Activated CD4-positive, alpha-beta T cell treated with anti-CD3 and anti-CD28 coated beads for 1 hour (primary cell): Measurements from ENCODE around the gene RAX2.
"Not testable (repeated sequence)": the region's sequence is repeated elsewhere in the genome, so short reads cannot be mapped to it uniquely, and the experiment has no call there.

Experiments used
- DNase-seq: peaks from one replicate; pipeline ENCODE4 v3.0.0-alpha.2; 2020

The RAX2 gene

DNA sequence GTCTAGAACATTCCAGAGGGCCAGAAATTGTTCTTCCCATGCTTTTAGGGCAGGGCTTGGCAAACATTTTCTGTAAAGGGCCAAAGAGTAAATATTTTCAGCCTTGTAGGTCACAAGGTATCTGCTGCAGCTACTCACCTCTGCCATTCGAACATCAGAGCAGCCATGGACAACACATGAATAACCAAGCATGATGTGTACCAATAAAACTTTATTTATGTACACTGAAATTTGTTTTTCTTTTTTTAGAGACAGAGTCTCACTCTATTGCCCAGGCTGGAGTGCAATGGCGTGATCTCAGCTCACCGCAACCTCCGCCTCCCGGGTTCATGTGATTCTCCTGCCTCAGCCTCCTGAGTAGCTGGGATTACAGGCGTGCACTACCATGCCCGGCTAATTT lies 14.3 kb downstream of the RAX2 start:
- not testable (repeated sequence) for DNase-seq

- DNase-seq, result no peak
Observed at GRCh38 chr19:3753631-3754410, 18.2 kb downstream of the RAX2 start.

GRCh38 chr19:3752492-3752891 lies 19.5 kb downstream of the RAX2 start:
- no peak for DNase-seq

DNA sequence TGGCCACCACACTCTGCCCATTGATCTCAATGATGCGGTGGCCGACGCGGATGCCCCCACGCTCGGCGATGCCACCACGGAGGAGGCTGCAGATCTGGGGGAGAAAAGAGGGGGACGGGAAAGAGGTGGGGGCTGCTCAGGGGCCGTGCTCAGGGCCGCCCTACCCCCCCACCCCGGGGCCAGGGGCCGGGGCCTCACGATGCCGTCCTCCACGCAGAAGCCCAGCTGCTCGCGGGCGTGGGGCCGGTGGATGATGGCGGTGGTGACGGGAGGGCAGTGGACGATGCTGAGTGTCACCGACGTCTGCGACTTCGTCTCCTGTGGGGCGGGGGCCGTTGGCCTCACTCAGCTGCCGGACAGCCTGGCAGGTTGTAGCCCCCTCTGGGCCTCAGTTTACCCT lies 20.8 kb downstream of the RAX2 start:
- DNase-seq, result no peak

GRCh38 chr19:3750211-3750610 lies 21.8 kb downstream of the RAX2 start:
- DNase-seq, result no peak

DNA sequence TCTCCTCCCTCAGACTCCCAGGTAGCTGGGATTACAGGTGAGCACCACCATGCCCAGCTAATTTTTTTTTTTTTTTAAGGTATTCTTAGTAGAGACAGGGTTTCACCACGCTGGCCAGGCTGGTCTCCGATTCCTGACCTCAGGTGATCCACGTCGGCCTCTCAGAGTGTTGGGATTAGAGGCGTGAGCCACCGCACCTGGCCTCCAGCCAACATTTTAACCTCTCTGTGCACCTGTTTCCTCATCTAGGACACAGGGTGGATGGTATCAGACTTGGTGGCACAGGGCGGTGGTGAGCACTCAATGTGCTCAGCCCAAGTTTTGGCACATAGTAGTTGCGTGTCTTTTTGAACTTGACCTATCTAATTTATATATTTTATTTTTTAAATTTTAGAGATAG lies 23.1 kb downstream of the RAX2 start:
- DNase-seq, result no peak

GRCh38 chr19:3746371-3747056 lies 25.5 kb downstream of the RAX2 start:
- no peak for DNase-seq

DNA sequence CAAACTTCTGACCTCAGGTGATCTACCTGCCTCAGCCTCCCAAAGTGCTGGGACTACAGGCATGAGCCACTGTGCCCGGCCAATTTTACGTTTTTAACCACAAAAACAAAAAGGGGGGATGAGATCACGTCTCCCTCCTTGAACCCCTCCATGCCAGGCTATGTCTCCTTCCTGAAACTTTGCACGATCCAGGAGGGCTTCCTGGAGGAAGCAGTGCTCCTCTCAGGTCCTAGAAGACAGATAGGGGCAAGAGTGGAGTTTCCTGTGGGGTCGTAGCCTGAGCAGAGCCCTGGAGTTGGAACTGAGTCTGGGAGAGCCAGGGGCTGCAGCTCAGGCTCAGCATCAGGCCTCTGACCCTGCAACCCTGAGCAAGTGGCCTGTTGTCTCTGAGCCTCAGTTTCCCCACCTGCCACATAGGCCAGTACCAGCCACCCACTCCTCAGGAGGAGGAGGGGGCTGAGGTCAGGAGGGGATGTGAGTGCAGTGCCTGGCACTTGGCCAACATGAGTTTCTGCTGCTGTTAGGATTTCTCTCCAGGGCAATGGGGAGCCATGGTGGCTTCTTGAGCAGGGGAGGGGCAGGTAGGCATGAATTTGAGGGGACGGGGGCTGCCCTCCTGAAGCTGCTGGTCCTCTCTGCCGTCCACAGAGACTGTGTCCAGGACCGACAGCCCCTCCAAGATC lies 26.5 kb downstream of the RAX2 start:
- no peak for DNase-seq

DNA sequence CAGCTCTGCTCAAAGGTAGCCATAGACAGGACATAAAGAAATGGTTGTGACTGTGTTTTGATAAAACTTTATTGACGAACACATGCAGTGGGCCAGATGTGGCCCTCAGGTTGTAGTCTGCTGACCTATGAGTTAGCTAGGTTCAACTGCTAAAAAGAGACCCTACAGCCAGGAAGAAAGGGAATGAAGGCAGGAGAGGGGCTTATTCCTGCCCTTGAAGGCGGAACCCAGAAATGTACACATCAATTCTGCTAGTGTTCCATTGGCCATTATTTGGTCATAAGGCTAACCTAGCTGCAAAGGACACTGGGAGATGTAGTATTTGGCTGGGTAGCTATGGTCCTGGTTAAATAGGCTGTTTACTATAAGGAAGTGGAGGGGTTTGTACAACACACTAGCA lies 28.5 kb downstream of the RAX2 start:
- no peak for DNase-seq

GRCh38 chr19:3740431-3740830 lies 31.6 kb downstream of the RAX2 start:
- no peak for DNase-seq

- no peak for DNase-seq
Observed at GRCh38 chr19:3738477-3739220, 33.4 kb downstream of the RAX2 start.

DNA sequence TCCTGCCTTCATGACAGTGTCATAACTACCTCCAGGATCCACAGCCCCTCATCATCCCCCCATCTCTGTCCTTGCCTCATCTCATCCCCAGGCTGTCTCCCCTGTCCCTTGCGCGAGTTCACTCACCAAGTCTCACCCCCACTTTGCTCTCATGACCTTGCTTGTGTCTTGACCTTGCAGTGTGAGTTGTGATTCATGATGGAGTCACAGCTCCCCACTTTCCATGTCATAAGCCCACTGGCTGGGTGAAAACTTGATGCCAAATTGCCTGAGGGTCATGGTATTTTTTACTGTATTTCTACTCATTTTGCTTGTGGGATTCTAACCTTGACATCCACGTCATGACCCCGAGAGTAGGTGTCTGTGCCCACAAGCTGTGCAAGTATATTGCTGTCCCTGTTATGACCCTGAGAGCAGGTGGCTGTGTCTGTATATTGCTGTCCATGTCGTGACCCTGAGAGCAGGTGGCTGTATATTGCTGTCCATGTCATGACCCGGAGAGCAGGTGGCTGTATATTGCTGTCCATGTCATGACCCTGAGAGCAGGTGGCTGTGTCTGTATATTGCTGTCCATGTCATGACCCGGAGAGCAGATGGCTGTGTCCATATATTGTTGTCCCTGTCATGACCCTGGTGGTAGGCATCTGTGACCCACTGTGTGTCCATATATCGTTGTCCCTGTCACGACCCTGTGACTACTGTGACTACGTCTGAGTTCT lies 34.4 kb downstream of the RAX2 start:
- no peak for DNase-seq

GRCh38 chr19:3736106-3736724 lies 35.8 kb downstream of the RAX2 start:
- no peak for DNase-seq

DNA sequence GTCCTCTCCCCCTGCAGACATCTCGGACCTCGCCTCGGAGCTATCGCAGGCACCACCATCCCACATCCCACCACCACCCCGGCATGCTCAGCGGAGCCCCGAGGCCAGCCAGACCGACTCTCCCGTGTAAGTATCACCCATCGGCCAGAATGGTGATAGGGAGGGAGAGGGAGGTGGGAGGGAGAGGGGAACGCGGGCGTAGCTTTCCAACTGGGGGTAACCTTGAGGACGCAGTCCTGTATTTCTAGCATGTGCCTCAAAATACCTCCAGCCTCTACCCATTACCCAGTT lies 37.8 kb downstream of the RAX2 start:
- no peak for DNase-seq

DNA sequence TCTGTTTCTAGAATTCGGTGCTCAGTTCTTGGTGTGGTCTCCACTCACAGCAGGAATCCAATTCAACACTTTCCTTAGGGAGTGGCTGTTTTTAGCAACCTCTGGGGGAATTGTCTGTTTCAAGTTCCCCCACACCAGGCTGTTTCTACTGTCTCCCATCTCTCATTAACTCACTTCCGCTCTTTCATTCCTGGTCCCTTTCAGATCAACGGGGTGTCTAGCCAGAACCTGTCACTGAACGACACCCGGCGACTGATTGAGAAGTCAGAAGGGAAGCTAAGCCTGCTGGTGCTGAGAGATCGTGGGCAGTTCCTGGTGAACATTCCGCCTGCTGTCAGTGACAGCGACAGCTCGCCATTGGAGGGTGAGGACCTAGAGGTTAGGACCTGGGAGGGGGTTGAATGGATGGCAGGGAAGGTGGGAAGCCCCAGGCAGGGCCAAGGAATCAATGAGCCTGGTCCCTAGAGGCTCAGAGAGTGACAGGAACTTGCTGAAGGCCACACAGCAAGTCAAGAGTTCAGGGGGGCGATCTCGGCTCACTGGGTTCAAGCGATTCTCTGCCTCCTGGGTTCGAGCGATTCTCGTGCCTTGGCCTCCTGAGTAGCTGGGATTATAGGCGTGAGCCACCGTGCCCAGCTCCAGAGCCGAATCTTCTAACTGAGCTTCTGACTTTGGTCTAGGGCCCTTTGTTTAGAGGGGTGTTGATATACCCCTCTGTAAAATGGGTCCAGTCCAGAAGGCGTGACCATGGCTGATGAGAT lies 38.3 kb downstream of the RAX2 start:
- no peak for DNase-seq

- DNase-seq, result no peak
Observed at GRCh38 chr19:3732108-3732507, 39.9 kb downstream of the RAX2 start.

DNA sequence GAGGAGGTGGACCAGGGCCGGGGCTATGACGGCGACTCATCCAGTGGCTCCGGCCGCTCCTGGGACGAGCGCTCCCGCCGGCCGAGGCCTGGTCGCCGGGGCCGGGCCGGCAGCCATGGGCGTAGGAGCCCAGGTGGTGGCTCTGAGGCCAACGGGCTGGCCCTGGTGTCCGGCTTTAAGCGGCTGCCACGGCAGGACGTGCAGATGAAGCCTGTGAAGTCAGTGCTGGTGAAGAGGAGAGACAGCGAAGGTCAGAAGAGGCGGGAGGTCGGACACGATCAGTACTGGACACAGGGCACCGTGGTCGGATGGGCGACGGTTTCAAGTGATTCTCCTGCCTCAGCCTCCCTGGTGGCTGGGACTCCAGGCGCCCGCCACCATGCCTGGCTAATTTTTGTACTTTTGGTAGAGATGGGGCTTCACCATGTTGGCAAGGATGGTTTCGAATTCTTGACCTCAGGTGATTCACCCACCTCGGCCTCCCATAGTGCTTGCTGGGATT lies 41.5 kb downstream of the RAX2 start:
- no peak for DNase-seq

DNA sequence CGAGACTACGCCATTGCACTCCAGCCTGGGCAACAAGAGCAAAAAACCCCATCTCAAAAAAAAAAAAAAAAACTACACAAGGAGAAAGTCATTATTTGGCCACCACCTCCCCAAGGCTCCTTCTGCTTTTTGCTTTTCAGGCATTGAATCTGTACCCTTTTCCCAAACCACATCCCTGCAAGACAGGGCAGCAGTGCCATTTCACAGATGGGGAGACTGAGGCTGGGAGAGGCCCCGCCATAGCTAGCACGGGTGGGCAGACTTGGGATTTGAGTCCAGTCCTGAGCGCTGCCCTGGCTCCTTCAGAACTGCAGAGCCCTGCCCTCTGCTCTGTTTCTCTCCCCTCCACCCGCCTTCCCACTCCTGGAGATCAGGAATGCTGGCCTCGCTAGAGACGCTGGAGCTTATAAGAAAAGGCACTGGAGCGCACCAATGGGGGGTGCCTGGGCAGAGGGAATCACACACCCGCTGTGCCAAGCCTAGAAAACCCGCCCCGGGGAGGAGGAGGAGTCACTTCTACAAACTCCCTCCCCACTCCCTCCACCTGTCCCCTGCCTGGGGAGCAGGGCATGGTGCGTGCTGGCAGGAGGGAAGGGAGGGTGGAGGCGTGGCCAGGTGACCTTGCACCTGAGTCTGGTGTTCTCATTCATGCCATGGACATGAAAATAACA lies 46.3 kb downstream of the RAX2 start:
- DNase-seq, result no peak

DNA sequence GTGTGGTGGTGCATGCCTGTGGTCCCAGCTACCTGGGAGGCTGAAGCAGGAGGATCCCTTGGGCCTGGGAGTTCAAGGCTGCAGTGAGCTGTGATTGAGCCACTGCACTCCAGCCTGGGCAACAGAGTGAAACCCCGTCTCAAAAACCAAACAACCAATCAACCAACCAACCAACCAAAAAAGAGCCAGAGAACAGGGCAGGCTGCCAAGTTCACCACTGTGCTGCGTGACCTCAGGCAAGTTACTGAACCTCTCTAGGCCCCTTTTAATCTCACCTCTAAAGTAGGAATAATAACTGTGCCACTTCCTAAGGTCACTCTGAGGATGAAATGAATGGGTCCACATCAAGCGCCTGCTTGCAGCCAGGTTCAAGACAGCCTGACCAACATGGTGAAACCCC lies 46.9 kb downstream of the RAX2 start:
- DNase-seq, result no peak

GRCh38 chr19:3723883-3724282 lies 48.1 kb downstream of the RAX2 start:
- no peak for DNase-seq

DNA sequence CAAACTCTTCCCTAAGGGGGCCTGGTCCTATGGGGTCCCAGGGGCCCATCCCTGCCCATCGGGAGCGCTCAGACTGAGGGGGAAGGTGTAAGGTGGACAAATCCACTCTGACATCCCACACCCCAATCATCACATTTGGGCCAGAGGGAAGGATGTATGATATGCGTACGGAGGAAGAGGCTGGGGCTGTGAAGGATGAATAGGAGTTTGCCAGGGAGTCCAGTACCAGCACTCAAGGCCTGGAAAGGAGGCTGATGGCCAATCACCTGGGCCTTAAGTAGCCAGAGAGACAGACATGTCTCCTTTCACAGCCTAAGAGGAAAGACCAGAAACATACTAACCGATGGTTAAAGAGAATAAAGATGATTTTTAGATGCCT lies 48.9 kb downstream of the RAX2 start:
- no peak for DNase-seq
